ENCODE measurements around the gene CDKN2D. TPM values are rescaled to one million over a fixed set of nuclear protein-coding genes. Genes with fewer than 3 reads are reported as not detected.

The CDKN2D gene
- total RNA-seq, 2 experiments from 2014 or later = 83.3 to 84.0 TPM

- TF ChIP-seq CTCF (IDR thresholded peaks at IDR 0.05) = no peak
- Histone ChIP-seq H3K4me1 (ENCODE audit: insufficient read depth, low read length) (peaks cover 18% of the 10 kb centered on the region), H3K4me3 (ENCODE audit: low read length) (no peak overlapping the region), H3K27ac (ENCODE audit: low read depth in 1 of 2, low read length in 2 of 2) (no peak overlapping the region), H3K9me3 (ENCODE audit: control insufficient read depth in 1 of 2, insufficient read depth in 1 of 2, low read length in 2 of 2) (no peaks in the 10 kb centered on the region), H3K27me3 (ENCODE audit: control insufficient read depth in 1 of 2, insufficient read depth in 2 of 2, low read length in 2 of 2) (no peaks in the 10 kb centered on the region), H3K36me3 (ENCODE audit: insufficient read depth, low read length) (no peaks in the 10 kb centered on the region)
- no peaks in the 10 kb centered on the region for H3K36me3 Mint-ChIP-seq (ENCODE audit: low read depth)
- no peaks in the 10 kb centered on the region for H3K27me3 Mint-ChIP-seq
- no peak overlapping the region for H3K4me3 Mint-ChIP-seq
- H3K9me3 Mint-ChIP-seq = no peaks in the 10 kb centered on the region
- intact Hi-C loops (cut with DNase I, micrococcal nuclease) = no loop called here
- ChIA-PET CTCF (interaction anchor here (1.1 to 4.1 kb wide), 8 partner anchors 9 to 119 kb away, joined by 3 to 132 read pairs (median 10); partner anchors contain the start of gene QTRT1), POLR2A (interaction anchor here (0.9 to 3.0 kb wide), 5 partner anchors 11 to 62 kb away, joined by 3 to 36 read pairs (median 11); no protein-coding TSS in a partner anchor)
- DNase-seq (no peak), ATAC-seq (ENCODE audit: poor library complexity) (no peak)
- no peak overlapping the region for H3K27ac Mint-ChIP-seq
- H3K4me1 Mint-ChIP-seq (ENCODE audit: low read depth) = peaks cover 25% of the 10 kb centered on the region
These were observed 13.3 kb upstream of the CDKN2D start for GRCh38 chr19:10582091-10582490.

- H3K27ac ChIP-seq (ENCODE audit: low read depth in 1 of 2, low read length in 2 of 2) = no peak overlapping the region
- peaks cover 18% of the 10 kb centered on the region for H3K4me1 ChIP-seq (ENCODE audit: insufficient read depth, low read length)
- intact Hi-C loops (cut with DNase I, micrococcal nuclease) = loop anchor here (1.0 to 2.0 kb wide), 4 partner anchors 22 to 118 kb away; no protein-coding TSS in a partner anchor
- TF ChIP-seq CTCF (IDR thresholded peaks at IDR 0.05) = peak; percentile 99
- ChIA-PET POLR2A (interaction anchor here (0.7 to 3.0 kb wide), 11 partner anchors 12 to 120 kb away, joined by 3 to 36 read pairs (median 4); partner anchors contain the start of gene QTRT1), CTCF (interaction anchor here (0.6 to 4.1 kb wide), 28 partner anchors 8 to 995 kb away, joined by 3 to 132 read pairs (median 5); partner anchors contain the start of genes DNM2 and QTRT1)
- no peak overlapping the region for H3K4me3 Mint-ChIP-seq
- no peaks in the 10 kb centered on the region for H3K27me3 ChIP-seq (ENCODE audit: control insufficient read depth in 1 of 2, insufficient read depth in 2 of 2, low read length in 2 of 2)
- ATAC-seq (ENCODE audit: poor library complexity) (peak; percentile 97), DNase-seq (peak; percentile 81 to 95 (median 89))
- no peaks in the 10 kb centered on the region for H3K9me3 ChIP-seq (ENCODE audit: control insufficient read depth in 1 of 2, insufficient read depth in 1 of 2, low read length in 2 of 2)
- H3K4me1 Mint-ChIP-seq (ENCODE audit: low read depth) = peaks cover 25% of the 10 kb centered on the region
- no peaks in the 10 kb centered on the region for H3K36me3 Mint-ChIP-seq (ENCODE audit: low read depth)
- no peak overlapping the region for H3K27ac Mint-ChIP-seq
- no peak overlapping the region for H3K4me3 ChIP-seq (ENCODE audit: low read length)
- H3K9me3 Mint-ChIP-seq = no peaks in the 10 kb centered on the region
- H3K27me3 Mint-ChIP-seq = no peaks in the 10 kb centered on the region
- no peaks in the 10 kb centered on the region for H3K36me3 ChIP-seq (ENCODE audit: insufficient read depth, low read length)
These were observed 12.3 kb upstream of the CDKN2D start for GRCh38 chr19:10580979-10581631.

- Mint-ChIP-seq H3K27me3 (no peaks in the 10 kb centered on the region), H3K9me3 (no peaks in the 10 kb centered on the region), H3K4me3 (no peak overlapping the region), H3K4me1 (ENCODE audit: low read depth) (peaks cover 7% of the 10 kb centered on the region), H3K27ac (no peak overlapping the region), H3K36me3 (ENCODE audit: low read depth) (no peaks in the 10 kb centered on the region)
- Histone ChIP-seq H3K27me3 (ENCODE audit: control insufficient read depth in 1 of 2, insufficient read depth in 2 of 2, low read length in 2 of 2) (no peaks in the 10 kb centered on the region), H3K4me3 (ENCODE audit: low read length) (no peak overlapping the region), H3K27ac (ENCODE audit: low read depth in 1 of 2, low read length in 2 of 2) (no peak overlapping the region), H3K4me1 (ENCODE audit: insufficient read depth, low read length) (peaks cover 9% of the 10 kb centered on the region), H3K36me3 (ENCODE audit: insufficient read depth, low read length) (no peaks in the 10 kb centered on the region), H3K9me3 (ENCODE audit: control insufficient read depth in 1 of 2, insufficient read depth in 1 of 2, low read length in 2 of 2) (no peaks in the 10 kb centered on the region)
- CTCF ChIA-PET = no interaction called here
- ATAC-seq (ENCODE audit: poor library complexity) (no peak), DNase-seq (no peak)
- intact Hi-C loops (cut with DNase I, micrococcal nuclease) = no loop called here
- TF ChIP-seq CTCF (IDR thresholded peaks at IDR 0.05) = no peak
- POLR2A ChIA-PET = no interaction called here
These were observed 9.2 kb upstream of the CDKN2D start for GRCh38 chr19:10577951-10578350.
